ENCODE results near the gene ACAN.

ACAN gene

GRCh38 chr15:88805031-88805780, 2.0 kb downstream of the ACAN start:
- no peak for DNase-seq (ENCODE audit: low read depth)
- no peak overlapping the region for H3K4me3 ChIP-seq (replicated peaks; ENCODE audit: low read depth, low read length)
- no peak for TF ChIP-seq CTCF (IDR thresholded peaks at IDR 0.05; ENCODE audit: low read length, missing control alignments)

- no peak for TF ChIP-seq CTCF (IDR thresholded peaks at IDR 0.05; ENCODE audit: low read length, missing control alignments)
- H3K4me3 ChIP-seq (replicated peaks; ENCODE audit: low read depth, low read length), result no peak overlapping the region
- peak; percentile 5 for DNase-seq (ENCODE audit: low read depth)
Observed at GRCh38 chr15:88810446-88810845, 7.2 kb downstream of the ACAN start.

- no peak for TF ChIP-seq CTCF (IDR thresholded peaks at IDR 0.05; ENCODE audit: low read length, missing control alignments)
- DNase-seq (ENCODE audit: low read depth), result no peak
- no peak overlapping the region for H3K4me3 ChIP-seq (replicated peaks; ENCODE audit: low read depth, low read length)
Observed at GRCh38 chr15:88812133-88812532, 8.9 kb downstream of the ACAN start.

- DNase-seq (ENCODE audit: low read depth), result no peak
- no peak for TF ChIP-seq CTCF (IDR thresholded peaks at IDR 0.05; ENCODE audit: low read length, missing control alignments)
- H3K4me3 ChIP-seq (replicated peaks; ENCODE audit: low read depth, low read length), result no peak overlapping the region
Observed at GRCh38 chr15:88813960-88814359, 10.7 kb downstream of the ACAN start.

GRCh38 chr15:88814393-88814792, 11.2 kb downstream of the ACAN start:
- TF ChIP-seq CTCF (IDR thresholded peaks at IDR 0.05; ENCODE audit: low read length, missing control alignments), result no peak
- no peak overlapping the region for H3K4me3 ChIP-seq (replicated peaks; ENCODE audit: low read depth, low read length)
- DNase-seq (ENCODE audit: low read depth), result no peak

GRCh38 chr15:88818920-88819319, 15.7 kb downstream of the ACAN start:
- no peak overlapping the region for H3K4me3 ChIP-seq (replicated peaks; ENCODE audit: low read depth, low read length)
- TF ChIP-seq CTCF (IDR thresholded peaks at IDR 0.05; ENCODE audit: low read length, missing control alignments), result no peak
- no peak for DNase-seq (ENCODE audit: low read depth)

GRCh38 chr15:88821993-88822392, 18.8 kb downstream of the ACAN start:
- DNase-seq (ENCODE audit: low read depth), result no peak
- TF ChIP-seq CTCF (IDR thresholded peaks at IDR 0.05; ENCODE audit: low read length, missing control alignments), result no peak
- H3K4me3 ChIP-seq (replicated peaks; ENCODE audit: low read depth, low read length), result no peak overlapping the region
